ENCODE results near the gene OR56B1.
A peak's percentile ranks its signal among the peaks of the same experiment; 100 is the strongest.
"Not testable (repeated sequence)": the region's sequence is repeated elsewhere in the genome, so short reads cannot be mapped to it uniquely, and the experiment has no call there.

Gene OR56B1

GRCh38 chr11:5736396-5736795 is at the start of gene OR56B1:
TSS of gene OR56B1 (plus strand) at chr11:5736448. CDS start at chr11:5736517, 69 bp downstream.
- no peak for DNase-seq (ENCODE audit: low read depth, low spot score)

- DNase-seq (ENCODE audit: low read depth, low spot score), result no peak
Measured at GRCh38 chr11:5688482-5688881, 47.8 kb upstream of the OR56B1 start.

- peak; percentile 65 for DNase-seq (ENCODE audit: low read depth, low spot score)
Measured at GRCh38 chr11:5689551-5689983, 46.7 kb upstream of the OR56B1 start, which contains the start of gene TRIM22. TSS of gene TRIM22 (plus strand) at chr11:5689790. CDS start at chr11:5696233, 6,443 bp downstream.

- DNase-seq (ENCODE audit: low read depth, low spot score), result no peak
Measured at GRCh38 chr11:5690216-5690615, 46.0 kb upstream of the OR56B1 start.

GRCh38 chr11:5690736-5691135 is 45.5 kb upstream of the OR56B1 start:
- DNase-seq (ENCODE audit: low read depth, low spot score), result no peak

- DNase-seq (ENCODE audit: low read depth, low spot score), result not testable (repeated sequence)
Measured at GRCh38 chr11:5691238-5691963, 44.8 kb upstream of the OR56B1 start.

GRCh38 chr11:5691964-5692361 is 44.3 kb upstream of the OR56B1 start:
- DNase-seq (ENCODE audit: low read depth, low spot score), result no peak

- DNase-seq (ENCODE audit: low read depth, low spot score), result no peak
Measured at GRCh38 chr11:5694642-5695041, 41.6 kb upstream of the OR56B1 start.

- no peak for DNase-seq (ENCODE audit: low read depth, low spot score)
Measured at GRCh38 chr11:5695580-5695979, 40.7 kb upstream of the OR56B1 start.

GRCh38 chr11:5696210-5696609 is 40.0 kb upstream of the OR56B1 start:
- peak; percentile 4 for DNase-seq (ENCODE audit: low read depth, low spot score)

GRCh38 chr11:5698281-5698680 is 38.0 kb upstream of the OR56B1 start:
- DNase-seq (ENCODE audit: low read depth, low spot score), result no peak

- DNase-seq (ENCODE audit: low read depth, low spot score), result no peak
Measured at GRCh38 chr11:5700421-5701054, 35.7 kb upstream of the OR56B1 start.

GRCh38 chr11:5701055-5701577 is 35.1 kb upstream of the OR56B1 start:
- no peak for DNase-seq (ENCODE audit: low read depth, low spot score)

- no peak for DNase-seq (ENCODE audit: low read depth, low spot score)
Measured at GRCh38 chr11:5703741-5704536, 32.3 kb upstream of the OR56B1 start.

- DNase-seq (ENCODE audit: low read depth, low spot score), result no peak
Measured at GRCh38 chr11:5705688-5706087, 30.6 kb upstream of the OR56B1 start.

- no peak for DNase-seq (ENCODE audit: low read depth, low spot score)
Measured at GRCh38 chr11:5712507-5712906, 23.7 kb upstream of the OR56B1 start.

- no peak for DNase-seq (ENCODE audit: low read depth, low spot score)
Measured at GRCh38 chr11:5713695-5714094, 22.6 kb upstream of the OR56B1 start.

- not testable (repeated sequence) for DNase-seq (ENCODE audit: low read depth, low spot score)
Measured at GRCh38 chr11:5716518-5716917, 19.7 kb upstream of the OR56B1 start.

- no peak for DNase-seq (ENCODE audit: low read depth, low spot score)
Measured at GRCh38 chr11:5719703-5720495, 16.3 kb upstream of the OR56B1 start.

GRCh38 chr11:5722622-5723021 is 13.6 kb upstream of the OR56B1 start:
- no peak for DNase-seq (ENCODE audit: low read depth, low spot score)

- no peak for DNase-seq (ENCODE audit: low read depth, low spot score)
Measured at GRCh38 chr11:5726351-5726750, 9.9 kb upstream of the OR56B1 start.

Measured in ELF-1 (cell line).